GM23248 (cell line): Measurements from ENCODE around the gene TRMT2B.

Experiments
- EZH2 ChIP-seq: fragments of 200-600 bp; sonication (generic); IDR thresholded peaks from 2 replicates; pipeline ENCODE4 v1.6.1; 2018; ENCODE audit warnings: antibody characterized with exemption, mild to moderate bottlenecking; ENCODE audit not compliant: insufficient read depth, poor library complexity, severe bottlenecking
- EZH2phosphoT487 ChIP-seq: fragments of 200-600 bp; sonication (generic); IDR thresholded peaks from 2 replicates; pipeline ENCODE4 v1.6.1; 2018; ENCODE audit warnings: antibody characterized with exemption, moderate library complexity, mild to moderate bottlenecking, low read depth; ENCODE audit not compliant: insufficient read depth

DNA sequence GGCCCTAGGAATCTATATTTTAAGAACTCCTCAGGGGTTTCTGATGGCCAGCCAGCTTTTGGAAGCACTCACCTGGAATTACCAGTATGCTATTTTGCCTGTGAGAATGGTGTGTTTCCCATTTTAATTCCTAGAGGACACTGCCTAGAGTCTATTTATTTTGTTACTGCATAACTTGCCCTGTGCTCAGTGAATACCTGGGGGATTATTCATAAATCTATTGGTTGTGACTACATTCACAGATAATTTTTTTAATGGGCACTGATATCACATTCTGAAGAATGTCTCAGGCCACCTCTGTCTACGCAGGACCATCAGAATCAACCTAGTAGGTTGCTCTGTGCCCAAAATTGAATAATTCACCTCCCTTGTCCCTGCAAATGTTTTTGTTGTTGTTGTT is 75.7 kb downstream of the TRMT2B start:
- TF ChIP-seq EZH2, result no peak
- TF ChIP-seq EZH2phosphoT487, result no peak
